NT2/D1 (cell line): Measurements from ENCODE around the gene PPM1F.
"Not testable (repeated sequence)": the region's sequence is repeated elsewhere in the genome, so short reads cannot be mapped to it uniquely, and the experiment has no call there.

ENCODE experiments used
- SUZ12 ChIP-seq: IDR thresholded peaks from 2 replicates; pipeline ENCODE4 v1.6.1; 2011; ENCODE audit not compliant: insufficient read length, insufficient read depth; ENCODE audit errors: extremely low read depth
- YY1 ChIP-seq: IDR thresholded peaks from 2 replicates; pipeline ENCODE4 v1.6.1; 2011; ENCODE audit not compliant: insufficient read length, insufficient read depth
- ZNF274 ChIP-seq: IDR thresholded peaks from 2 replicates; pipeline ENCODE4 v1.6.1; 2011; ENCODE audit warnings: mild to moderate bottlenecking, low read depth, low read length

GRCh38 chr22:21874953-21875352, 77.7 kb downstream of the PPM1F start:
- not testable (repeated sequence) for TF ChIP-seq YY1, ZNF274, SUZ12
